Neuron (in vitro differentiated cells): ENCODE data around the gene PLAC1.

Experiments
- H2AFZ ChIP-seq: one replicate; pipeline ENCODE4 v1.6.1; 2013; ENCODE audit warnings: low read depth, mild to moderate bottlenecking, inconsistent platforms, low read length, moderate library complexity
- H3K27me3 ChIP-seq: one replicate; pipeline ENCODE4 v1.6.1; 2013; ENCODE audit warnings: low read length; ENCODE audit not compliant: insufficient read depth
- H3K36me3 ChIP-seq: one replicate; pipeline ENCODE4 v1.6.1; 2013; ENCODE audit warnings: low read length; ENCODE audit not compliant: insufficient read depth
- H3K4me1 ChIP-seq: one replicate; pipeline ENCODE4 v1.6.1; 2013; ENCODE audit warnings: low read length; ENCODE audit not compliant: insufficient read depth
- H3K4me3 ChIP-seq: 2 replicates; pipeline ENCODE4 v1.5.1; 2013; ENCODE audit warnings: mild to moderate bottlenecking, low read length, moderate library complexity
- H3K9me3 ChIP-seq: one replicate; pipeline ENCODE4 v1.6.1; 2013; ENCODE audit warnings: low read length

PLAC1 gene

DNA sequence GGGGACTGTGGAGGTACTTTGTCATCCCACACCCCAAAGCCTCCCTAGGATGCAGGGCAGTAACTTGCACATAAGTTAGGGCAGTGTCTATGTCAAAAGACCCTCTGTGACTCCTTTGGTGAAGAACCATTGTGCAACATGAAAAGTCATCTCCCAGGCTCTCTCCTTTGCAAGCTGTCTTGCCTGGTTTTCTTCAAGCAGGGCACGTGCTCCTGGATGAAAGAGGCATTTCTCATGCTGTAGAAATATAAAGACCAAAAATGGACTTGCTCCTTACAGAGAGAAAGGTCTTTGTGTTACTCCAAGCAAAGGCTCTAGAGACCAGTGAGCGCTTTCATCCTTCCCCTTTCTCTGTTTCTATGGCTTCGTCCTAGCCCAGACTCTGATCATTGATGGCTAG lies 44.9 kb downstream of the PLAC1 start:
- H3K9me3 ChIP-seq, result no peaks in the 10 kb centered on the region
- H3K4me3 ChIP-seq, result no peak overlapping the region
- no peaks in the 10 kb centered on the region for H3K36me3 ChIP-seq
- no peaks in the 10 kb centered on the region for H3K4me1 ChIP-seq
- no peak overlapping the region for H2AFZ ChIP-seq
- no peaks in the 10 kb centered on the region for H3K27me3 ChIP-seq

DNA sequence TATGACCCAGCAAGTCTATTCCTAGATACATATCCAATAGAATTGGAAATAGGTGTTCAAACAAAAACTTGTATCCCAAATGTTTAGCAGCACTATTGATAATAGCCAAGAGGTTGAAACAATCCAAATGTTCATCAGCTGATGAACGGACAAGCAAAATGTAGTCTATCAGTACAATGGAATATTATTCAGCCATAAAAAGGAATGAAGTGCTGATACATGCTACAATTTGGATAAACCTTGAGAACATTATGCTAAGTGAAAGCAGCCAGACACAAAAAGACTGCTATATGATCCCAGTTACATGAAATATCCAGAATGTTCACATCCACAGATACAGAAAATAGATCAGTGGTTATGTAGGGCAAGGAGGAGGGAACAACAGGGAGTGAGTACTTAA lies 50.1 kb downstream of the PLAC1 start:
- no peak overlapping the region for H2AFZ ChIP-seq
- no peak overlapping the region for H3K4me3 ChIP-seq
- H3K9me3 ChIP-seq, result no peaks in the 10 kb centered on the region
- H3K36me3 ChIP-seq, result no peaks in the 10 kb centered on the region
- H3K4me1 ChIP-seq, result no peaks in the 10 kb centered on the region
- H3K27me3 ChIP-seq, result no peaks in the 10 kb centered on the region

DNA sequence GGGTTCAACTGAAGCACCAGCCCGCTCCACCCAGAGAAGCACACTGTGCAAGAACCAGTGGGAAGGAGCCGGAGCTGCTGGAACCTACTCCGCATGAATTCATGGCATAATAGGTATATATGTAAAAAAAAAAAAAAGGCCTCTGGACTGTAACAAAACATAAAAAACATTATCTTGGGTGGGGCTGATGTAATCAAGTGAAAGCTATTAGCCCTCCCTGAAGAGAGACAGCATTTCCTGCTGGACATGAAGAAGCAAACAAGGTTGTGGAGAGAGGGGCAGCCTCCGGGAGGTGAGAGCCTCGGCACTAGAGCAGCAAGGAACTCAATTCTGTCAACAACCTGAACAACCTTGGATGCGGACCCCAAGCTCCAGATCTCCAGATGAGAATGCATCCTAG lies 50.7 kb downstream of the PLAC1 start:
- no peaks in the 10 kb centered on the region for H3K4me1 ChIP-seq
- no peaks in the 10 kb centered on the region for H3K9me3 ChIP-seq
- no peaks in the 10 kb centered on the region for H3K27me3 ChIP-seq
- no peak overlapping the region for H3K4me3 ChIP-seq
- no peak overlapping the region for H2AFZ ChIP-seq
- no peaks in the 10 kb centered on the region for H3K36me3 ChIP-seq

DNA sequence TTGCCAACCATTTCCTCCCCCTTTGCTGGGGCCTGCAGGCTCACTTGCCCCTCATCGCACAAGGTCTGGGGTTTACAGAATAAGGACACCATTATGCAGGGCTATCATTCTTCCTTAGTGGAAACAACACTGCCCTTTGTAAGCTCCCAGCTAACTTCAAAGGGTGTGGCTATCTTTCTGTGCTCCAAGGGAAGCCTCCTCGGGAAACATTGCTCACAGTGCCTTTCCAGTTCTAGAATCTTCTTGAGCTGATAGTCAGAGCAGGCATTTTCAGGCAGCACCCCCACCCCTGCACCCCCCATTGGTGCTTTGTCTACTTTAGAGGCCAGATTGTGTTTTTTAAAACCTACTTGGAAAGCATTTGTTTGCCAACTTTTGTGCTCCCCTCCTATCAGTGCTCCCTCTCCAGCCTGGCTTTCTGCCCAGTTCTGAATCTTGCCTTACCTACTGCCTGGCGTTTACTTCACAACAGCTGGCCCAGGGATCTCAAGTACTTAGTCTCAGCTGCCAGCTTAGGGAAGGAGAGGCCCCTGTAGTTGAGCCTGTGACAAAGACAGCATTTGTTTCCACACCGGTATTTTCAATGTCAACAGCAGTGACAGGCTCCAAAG lies 53.5 kb downstream of the PLAC1 start:
- Histone ChIP-seq H2AFZ (no peak overlapping the region), H3K27me3 (no peaks in the 10 kb centered on the region), H3K4me3 (no peak overlapping the region), H3K36me3 (no peaks in the 10 kb centered on the region), H3K9me3 (no peaks in the 10 kb centered on the region), H3K4me1 (no peaks in the 10 kb centered on the region)

DNA sequence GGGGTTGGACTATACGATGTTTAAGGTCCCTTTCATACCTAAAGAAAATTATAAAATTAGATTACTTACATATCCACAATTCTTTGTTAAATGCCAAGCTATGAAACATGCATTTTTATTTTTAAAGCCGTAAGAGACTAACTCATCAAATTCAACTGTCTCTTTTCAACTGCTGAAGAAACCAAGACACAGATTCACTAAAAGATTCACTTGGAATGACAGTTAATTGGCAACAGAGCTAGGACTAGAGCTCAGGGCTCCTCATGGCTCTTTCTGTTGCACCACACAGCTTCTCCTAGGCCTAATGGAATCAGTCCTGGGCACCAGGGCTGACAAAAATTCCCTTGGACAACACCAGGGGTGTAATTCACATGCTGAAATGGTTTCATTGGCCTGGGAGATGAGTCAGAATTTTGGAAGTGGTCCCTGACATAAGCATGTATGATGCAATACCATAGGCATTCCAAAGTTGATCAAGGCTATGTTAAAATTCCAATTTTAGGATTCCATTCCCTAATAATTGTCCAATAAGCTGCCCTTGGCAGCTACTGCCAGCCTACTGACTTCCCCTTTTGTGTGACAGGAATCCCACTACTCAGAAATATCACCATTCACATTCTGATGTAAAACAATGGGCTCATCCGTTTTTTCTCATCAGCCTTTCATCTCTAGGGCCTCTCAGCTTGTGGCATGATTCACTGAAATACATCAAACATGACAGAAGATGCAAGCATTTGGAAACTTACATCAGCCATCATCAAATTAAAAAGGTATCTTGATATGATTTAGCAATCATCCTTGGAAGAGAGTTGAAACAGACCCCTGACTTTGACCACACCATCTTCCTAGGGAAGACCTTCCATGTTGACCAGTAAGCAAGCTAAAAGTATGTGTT lies 54.2 kb downstream of the PLAC1 start:
- Histone ChIP-seq H3K27me3 (no peaks in the 10 kb centered on the region), H3K9me3 (no peaks in the 10 kb centered on the region), H2AFZ (no peak overlapping the region), H3K36me3 (no peaks in the 10 kb centered on the region), H3K4me3 (no peak overlapping the region), H3K4me1 (no peaks in the 10 kb centered on the region)

DNA sequence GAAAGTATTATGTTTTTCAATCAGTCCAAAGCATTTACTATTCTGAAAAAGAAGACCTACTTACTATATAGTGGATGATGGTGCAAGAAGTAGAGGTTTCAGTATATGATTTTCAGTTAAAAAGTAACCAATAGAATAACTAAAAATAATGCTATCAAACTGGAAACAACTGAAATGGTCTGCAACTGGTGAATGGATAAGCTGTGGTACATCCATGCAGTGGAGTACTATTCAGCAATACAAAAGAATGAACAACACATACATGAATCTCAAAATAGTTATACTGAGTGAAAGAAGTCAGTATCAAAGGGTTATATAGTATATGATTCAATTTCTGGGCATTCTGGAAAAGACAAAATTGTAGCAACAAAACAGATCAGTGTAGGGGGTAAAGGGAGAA lies 55.9 kb downstream of the PLAC1 start:
- H3K4me1 ChIP-seq, result no peaks in the 10 kb centered on the region
- H2AFZ ChIP-seq, result no peak overlapping the region

DNA sequence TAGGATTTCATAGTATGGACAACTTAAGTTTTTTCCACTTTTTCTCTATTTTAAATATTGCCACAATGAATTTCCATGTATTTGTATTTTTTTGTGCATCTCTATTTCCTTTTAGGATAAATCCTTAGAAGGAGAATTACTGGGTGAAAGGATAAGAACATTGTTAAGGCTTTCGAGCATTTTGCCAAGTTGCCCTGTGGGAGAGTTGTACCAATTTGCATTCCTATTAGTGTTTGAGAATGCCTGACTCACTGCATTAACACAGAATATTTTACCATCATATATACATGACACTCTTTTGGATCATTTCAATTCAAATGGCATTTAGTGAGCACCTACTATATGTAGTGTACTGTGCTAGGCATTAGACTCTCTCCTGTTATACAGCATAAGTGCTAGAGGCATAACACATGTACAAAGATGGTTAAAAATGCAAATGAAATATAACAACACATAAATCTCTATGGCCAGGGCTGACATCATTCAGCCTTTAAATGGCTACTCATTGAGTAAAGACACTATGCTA lies 57.0 kb downstream of the PLAC1 start:
- Histone ChIP-seq H2AFZ (no peak overlapping the region), H3K9me3 (no peaks in the 10 kb centered on the region), H3K4me3 (no peak overlapping the region), H3K27me3 (peaks cover 2% of the 10 kb centered on the region), H3K36me3 (no peaks in the 10 kb centered on the region), H3K4me1 (no peaks in the 10 kb centered on the region)

More for the DNA sequence above, 55.9 kb downstream of the PLAC1 start:
- H3K9me3 ChIP-seq, result no peaks in the 10 kb centered on the region
- H3K4me3 ChIP-seq, result no peak overlapping the region
- no peaks in the 10 kb centered on the region for H3K27me3 ChIP-seq
- H3K36me3 ChIP-seq, result no peaks in the 10 kb centered on the region

DNA sequence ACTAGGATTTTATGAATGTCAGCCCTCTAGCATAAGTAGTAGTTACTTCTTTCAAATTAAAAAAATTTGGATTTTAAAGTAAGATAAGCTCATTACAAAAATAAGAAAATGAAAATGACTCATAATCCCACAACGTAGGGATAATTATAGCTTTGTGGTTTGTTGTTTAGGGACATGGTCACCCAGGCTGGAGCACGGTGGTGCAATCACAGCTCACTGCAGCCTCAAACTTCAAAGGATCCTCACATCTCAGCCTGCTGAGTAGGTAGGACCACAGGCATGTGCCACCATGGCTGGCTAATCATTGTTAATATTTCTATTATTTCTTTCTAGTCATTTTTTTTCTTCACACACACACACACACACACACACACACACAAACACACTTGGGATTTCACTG lies 57.6 kb downstream of the PLAC1 start:
- no peaks in the 10 kb centered on the region for H3K36me3 ChIP-seq
- H3K9me3 ChIP-seq, result no peaks in the 10 kb centered on the region
- H3K4me1 ChIP-seq, result no peaks in the 10 kb centered on the region
- no peak overlapping the region for H3K4me3 ChIP-seq
- H2AFZ ChIP-seq, result no peak overlapping the region
- H3K27me3 ChIP-seq, result peaks cover 2% of the 10 kb centered on the region

DNA sequence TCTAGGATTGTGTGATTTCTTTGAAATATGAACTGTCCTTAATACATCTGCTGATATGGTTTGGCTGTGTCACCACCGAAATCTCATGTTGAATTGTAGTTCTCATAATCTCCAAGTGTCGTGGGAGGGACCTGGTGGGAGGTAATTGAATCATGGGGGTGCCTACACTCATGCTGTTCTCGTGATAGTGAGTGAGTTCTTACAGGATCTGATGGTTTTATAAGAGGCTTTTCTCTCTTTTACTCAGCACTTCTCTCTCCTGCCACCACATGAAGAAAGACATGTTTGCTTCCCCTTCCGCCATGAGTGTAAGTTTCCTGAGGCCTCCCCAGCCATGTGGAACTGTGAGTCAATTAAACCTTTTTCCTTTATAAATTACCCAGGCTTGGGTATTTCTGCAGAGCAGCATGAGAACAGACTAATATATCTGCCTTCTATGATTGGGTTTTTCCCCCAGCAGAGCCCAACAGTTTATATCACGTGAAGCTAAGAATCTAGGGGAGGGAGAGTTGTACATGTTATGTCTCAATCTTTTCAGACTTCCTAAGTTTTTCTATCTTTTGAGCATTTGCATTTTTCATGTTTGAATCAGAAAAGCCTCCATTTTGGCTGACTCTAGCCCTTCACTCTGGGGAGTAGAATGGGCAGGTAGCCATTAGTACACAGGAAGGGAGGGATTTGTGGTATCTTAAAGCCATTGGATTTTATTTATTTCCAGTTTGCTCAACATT lies 58.9 kb downstream of the PLAC1 start:
- Histone ChIP-seq H3K9me3 (no peaks in the 10 kb centered on the region), H3K27me3 (peaks cover 2% of the 10 kb centered on the region), H2AFZ (no peak overlapping the region), H3K36me3 (no peaks in the 10 kb centered on the region), H3K4me1 (no peaks in the 10 kb centered on the region), H3K4me3 (no peak overlapping the region)

DNA sequence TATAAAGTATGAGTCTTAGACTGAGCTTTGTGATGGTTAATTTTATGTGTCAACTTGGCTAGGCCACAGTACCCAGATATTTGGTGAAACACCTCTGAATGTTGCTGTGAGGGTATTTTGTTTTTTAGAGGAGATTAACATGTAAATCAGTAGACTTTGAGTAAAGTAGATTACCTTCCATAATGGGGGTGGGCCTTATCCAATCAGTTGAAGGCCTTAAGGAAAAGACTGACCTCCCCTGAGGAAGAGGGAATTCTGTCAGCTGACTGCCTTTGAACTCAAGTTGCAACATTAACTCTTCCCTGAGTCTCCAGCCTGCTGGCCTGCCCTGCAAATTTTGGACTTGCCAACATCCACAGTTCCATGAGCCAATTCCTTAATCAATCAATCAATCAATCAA lies 66.0 kb downstream of the PLAC1 start:
- Histone ChIP-seq H3K9me3 (no peaks in the 10 kb centered on the region), H3K4me3 (no peak overlapping the region), H2AFZ (no peak overlapping the region), H3K27me3 (peaks cover 4% of the 10 kb centered on the region), H3K4me1 (no peaks in the 10 kb centered on the region), H3K36me3 (no peaks in the 10 kb centered on the region)

DNA sequence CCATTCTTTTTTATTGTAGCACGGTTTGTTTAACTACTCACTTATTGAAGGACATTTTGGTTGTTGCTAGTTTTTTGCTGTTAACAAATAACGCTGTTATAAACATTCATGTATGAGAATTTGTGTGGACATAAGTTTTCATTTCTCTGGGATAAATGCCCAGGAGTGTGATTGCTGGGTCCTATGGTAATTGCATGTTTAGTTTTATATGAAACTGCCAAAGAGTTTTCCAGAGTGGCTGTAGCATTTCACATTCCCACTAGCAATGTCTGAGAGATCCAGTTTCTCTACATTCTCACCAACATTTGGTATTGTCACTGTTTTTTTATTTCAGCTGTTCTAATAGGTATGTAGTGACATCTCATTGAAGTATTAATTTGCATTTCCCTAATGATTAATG lies 66.8 kb downstream of the PLAC1 start:
- Histone ChIP-seq H3K36me3 (no peaks in the 10 kb centered on the region), H3K9me3 (no peaks in the 10 kb centered on the region), H3K27me3 (peaks cover 2% of the 10 kb centered on the region), H3K4me1 (no peaks in the 10 kb centered on the region), H3K4me3 (no peak overlapping the region), H2AFZ (no peak overlapping the region)

DNA sequence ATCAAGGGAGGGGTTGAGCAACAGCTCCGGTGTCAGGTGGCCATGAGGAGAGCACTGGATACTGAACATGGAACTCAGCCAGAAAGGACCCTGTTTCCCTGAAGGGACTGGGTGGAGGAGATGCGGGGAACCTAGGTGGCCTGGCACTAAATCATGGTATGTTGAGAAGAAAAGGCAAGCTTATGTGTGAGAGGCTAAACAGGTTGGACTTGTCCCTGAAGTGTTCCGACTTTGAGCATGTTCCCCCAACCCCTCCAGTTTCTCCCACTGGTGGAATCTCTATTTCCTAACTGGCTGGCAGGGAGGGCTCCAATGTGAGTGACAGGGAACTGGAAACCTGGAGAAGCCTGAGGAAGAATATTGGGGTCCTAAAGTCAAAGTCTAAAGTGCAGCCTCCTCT lies 69.5 kb downstream of the PLAC1 start:
- Histone ChIP-seq H3K4me1 (no peaks in the 10 kb centered on the region), H3K27me3 (peaks cover 4% of the 10 kb centered on the region), H3K9me3 (no peaks in the 10 kb centered on the region), H3K36me3 (no peaks in the 10 kb centered on the region), H3K4me3 (no peak overlapping the region), H2AFZ (no peak overlapping the region)

DNA sequence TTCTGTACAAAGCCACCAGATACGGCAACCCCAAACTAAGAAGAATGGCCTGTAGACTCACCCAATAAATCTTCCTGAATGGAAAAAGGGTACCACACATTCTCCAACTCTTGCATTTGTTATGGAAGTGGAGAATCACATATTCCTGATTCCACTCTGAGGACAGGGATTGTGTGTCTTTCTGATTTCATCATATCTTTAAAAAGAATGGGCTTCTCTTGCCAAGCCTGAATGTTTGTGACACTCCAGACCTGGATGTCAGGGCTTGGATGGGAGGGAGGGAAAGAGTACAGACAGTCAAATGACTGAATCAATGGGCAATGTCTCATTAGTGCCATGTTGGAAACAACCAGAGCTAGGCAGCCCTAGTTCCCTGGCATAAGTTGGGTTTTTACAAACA lies 77.4 kb downstream of the PLAC1 start:
- H3K27me3 ChIP-seq, result peaks cover 3% of the 10 kb centered on the region

More for the DNA sequence above, 77.4 kb downstream of the PLAC1 start:
- H3K4me3 ChIP-seq, result no peak overlapping the region
- no peaks in the 10 kb centered on the region for H3K9me3 ChIP-seq
- H2AFZ ChIP-seq, result no peak overlapping the region
- H3K4me1 ChIP-seq, result no peaks in the 10 kb centered on the region
- no peaks in the 10 kb centered on the region for H3K36me3 ChIP-seq
